GM18861 (cell line): ENCODE results near the gene ZNF335.
"Not testable (repeated sequence)": the region's sequence is repeated elsewhere in the genome, so short reads cannot be mapped to it uniquely, and the experiment has no call there.

ENCODE experiments used
- ATAC-seq: cut with Tn5 transposase; IDR thresholded peaks from one replicate; pipeline ENCODE4 v1.9.1; 2021; ENCODE audit not compliant: unreplicated experiment

The ZNF335 gene

DNA sequence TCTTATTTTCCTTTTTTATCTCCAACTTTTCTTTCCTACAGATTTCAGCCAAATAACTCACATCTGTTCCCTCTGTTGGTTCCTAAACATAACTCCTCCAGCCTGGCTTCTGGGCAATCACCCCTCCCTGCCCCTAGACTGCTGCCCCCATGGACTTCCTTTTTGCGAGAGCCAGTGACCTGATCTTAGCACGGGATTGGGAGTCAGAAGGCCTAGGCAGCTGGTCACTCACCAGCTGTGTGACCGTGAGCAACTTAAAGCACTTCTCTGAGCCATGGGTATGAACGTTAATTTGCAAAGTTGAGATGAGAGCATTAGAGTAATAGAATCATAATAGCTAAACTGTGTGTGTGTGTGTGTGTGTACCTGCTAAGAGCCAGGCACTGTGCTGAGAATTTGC, 32.2 kb upstream of the ZNF335 start:
- ATAC-seq: no peak

DNA sequence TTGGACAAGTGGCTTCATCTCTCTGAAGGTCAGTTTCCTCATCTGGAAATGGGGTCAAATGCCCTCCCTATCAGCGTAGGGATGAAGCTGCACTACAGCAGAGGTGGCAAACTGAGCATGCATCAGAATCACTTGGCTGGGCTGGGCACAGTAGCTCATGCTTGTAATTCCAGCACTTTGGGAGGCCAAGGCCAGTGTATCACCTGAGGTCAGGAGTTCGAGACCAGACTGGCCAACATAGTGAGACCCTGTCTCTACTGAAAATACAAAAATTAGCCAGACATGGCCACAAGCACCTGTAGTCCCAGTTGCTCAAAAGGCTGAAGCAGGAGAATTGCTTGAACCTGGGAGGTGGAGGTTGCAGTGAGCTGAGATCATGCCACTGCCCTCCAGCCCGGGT, 30.0 kb upstream of the ZNF335 start:
- no peak for ATAC-seq

DNA sequence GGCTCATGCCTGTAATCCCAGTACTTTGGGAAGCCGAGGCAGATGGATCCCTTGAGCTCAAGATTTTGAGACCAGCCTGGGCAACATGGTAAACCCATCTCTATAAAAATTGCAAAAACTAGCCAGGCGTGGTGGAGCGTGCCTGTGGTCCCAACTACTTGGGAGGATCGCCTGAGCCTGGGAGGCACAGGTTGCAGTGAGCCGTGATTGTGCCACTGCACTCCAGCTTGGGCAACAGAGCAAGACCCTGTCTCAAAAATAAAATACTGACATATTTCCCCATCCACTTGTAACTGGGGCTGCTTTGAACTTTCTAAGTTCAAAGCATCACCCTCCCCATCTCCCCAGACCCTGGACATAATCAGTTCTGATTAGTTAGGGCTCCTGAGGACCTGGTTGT, 29.5 kb upstream of the ZNF335 start:
- ATAC-seq: no peak

DNA sequence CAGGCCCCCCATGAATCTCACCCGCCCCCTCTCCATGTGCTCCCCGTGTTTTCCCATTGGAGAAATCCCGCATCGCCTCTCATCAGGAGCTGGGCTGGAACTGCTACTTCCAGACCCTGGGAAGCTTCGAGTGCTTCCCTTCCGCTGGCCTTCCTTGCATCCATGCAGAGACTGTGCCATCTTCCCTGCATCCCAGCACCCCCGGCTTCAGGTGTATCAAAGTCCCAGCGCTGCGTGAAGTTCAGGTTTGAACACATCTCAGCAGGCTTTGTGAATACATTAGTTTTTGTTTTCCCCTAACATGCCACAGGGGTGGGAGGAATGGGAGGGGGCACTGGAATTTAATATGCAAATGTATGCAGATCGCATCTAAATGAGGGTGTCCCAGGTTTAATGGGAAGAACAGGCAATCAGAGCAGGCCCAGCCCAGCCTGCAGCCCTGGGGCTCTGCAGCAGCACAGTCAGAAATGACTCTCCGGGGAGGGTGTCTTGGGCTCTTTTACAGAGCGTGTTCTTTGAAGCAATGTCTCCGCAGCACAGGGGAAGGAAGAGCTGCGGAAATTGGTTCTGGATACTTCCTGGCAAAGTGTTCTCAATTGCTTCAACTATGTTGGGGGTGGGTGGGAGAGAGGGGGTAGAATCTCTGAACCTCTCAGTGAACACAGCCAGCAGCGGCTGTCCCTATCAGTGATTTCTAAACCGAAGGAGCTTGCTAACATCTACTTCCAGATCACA, 28.4 kb upstream of the ZNF335 start:
- ATAC-seq: no peak

DNA sequence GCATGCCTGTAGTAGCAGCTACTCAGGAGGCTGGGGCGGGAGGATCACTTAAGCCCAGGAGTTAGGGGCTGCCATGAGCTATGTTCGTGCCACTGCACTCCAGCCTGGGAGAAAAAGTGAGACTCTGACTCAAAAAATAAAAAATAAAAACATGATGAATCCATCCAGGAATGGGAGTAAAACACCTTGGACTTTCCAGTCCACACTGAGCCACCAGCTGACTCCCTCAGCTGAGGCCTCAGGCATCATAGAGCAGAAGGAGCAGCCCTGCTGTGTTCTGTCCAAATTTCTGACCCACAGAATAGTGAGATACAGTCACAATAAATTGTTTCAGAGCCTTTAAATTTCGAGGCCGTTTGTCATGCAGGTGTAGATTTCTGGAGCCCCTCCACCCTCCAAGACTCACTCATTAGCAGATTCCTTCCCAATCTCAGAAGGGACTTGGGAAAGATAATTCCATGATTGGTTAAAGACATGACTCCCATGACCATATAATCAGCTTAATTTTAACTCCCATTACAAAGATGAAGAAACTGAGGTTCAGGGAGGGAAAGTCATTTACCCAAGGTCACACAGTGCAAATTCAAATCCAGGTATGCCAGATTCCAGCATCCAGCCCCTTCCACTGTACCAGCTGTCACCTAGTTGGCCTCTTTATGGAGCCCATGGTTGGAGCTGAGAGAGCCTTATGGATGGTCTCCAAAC, 27.7 kb upstream of the ZNF335 start:
- no peak for ATAC-seq

DNA sequence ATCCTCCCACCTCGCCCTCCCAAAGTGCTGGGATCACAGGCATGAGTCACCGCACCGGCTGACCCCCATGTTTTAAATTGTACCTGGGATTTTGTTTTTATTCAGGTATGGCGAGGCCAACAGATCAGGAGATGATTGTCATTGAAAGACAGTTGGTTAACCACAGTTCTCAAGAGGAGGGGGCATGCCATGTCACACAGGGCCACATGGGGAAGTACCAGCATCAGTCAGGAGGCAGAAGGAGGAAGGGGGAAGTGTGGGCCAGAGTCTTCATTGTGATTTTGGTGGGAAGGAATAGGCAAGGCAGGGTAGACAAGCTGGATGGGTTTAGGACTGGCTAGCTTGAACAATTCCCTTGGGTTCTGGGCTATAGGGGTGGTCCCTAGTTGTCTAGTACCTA, 26.8 kb upstream of the ZNF335 start:
- no peak for ATAC-seq

DNA sequence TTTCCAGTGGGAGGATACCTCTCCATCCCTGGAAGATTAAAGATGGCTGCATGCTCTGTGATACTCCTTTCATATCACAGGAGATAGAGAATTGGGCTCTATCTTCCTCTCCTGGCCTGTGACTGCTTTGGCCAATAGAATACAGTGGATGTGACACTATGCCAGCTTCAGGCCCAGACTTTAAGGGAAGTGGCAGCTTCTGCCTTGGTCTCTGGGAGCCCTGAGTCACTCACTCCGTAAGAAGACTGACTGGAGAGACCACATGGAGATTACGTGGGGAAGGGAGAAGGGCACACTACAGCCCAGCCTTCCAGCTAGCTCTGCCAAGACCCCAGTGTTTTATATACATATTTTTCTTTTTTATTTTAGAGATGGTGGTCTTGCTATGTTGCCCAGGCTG, 26.3 kb upstream of the ZNF335 start:
- no peak for ATAC-seq

DNA sequence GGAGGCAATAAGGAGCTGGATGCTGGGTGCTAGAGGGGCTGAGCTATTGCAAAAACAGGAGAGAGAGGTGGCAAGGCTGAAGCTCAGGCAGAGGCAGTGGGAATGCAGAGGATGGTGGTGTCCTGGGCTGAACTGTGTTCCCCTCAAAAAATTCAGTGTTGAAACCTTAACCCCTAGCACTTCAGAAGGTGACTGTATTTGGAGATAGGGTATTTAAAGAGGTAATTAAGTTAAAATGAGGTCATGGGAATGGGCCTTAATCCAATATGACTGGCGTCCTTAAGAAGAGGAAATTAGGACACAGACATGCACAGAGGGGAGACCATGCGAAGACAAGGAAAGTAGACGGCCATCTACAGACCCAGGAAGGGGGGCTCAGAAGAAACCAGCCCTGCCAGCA, 25.2 kb upstream of the ZNF335 start:
- ATAC-seq: no peak

DNA sequence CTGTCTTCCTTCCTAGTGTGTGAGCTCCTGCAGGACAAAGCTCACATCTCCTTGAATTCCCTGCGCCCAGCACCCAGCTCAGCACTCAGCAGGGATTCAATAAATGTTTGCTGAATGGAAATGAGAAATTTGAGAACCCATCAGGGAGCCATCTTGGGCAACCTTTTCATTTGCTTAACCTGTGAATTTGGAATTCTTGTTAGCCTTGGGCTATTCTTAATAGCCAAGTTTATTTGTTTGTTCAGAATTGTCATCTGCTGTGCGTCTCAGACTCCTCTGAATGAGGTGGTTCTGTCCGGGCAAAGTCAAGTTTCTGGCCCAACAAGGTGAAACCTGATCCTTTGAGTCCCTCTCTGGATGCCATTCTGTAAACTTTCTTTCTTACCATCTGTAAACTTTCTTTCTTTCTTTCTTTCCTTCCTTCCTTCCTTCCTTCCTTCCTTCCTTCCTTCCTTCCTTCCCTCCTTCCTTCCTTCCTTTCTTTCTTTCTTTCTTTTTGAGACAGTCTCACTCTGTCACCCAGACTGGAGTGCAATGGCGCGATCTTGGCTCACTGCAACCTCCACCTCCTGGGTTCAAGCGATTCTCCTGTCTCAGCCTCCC, 23.6 kb upstream of the ZNF335 start:
- not testable (repeated sequence) for ATAC-seq

DNA sequence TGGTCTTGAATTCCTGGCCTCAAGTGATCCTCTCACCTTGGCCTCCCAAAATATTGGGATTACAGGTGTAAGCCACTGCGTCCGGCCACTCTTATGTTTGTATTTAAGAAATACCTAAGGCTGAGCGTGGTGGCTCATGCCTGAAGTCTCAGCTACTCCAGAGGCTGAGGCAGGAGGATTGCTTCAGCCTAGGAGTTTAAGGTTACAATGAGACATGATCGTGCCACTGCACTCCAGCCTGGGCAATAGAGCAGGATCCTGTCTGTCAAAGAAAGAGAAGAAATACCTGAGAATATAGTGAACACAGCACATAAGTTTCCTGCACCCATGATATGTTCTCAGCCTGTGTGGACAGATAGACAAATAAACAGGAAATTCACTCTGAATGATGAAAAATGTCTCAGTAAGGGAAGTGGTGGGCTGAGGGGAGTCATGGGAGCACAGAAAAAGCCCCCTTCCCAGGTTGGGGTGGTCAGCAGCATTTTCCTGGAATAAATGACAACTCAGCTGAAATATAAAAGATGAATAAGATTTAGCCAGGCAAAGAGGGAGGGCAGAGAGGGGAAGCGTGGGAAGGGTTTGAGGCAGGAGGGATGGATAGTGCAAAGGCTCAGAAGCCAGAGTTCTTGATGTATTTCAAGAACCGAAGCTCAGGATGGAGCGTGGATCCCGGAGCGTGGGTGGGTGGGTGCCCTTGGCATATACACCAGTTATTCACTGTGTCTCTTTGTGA, 22.9 kb upstream of the ZNF335 start:
- ATAC-seq: no peak

DNA sequence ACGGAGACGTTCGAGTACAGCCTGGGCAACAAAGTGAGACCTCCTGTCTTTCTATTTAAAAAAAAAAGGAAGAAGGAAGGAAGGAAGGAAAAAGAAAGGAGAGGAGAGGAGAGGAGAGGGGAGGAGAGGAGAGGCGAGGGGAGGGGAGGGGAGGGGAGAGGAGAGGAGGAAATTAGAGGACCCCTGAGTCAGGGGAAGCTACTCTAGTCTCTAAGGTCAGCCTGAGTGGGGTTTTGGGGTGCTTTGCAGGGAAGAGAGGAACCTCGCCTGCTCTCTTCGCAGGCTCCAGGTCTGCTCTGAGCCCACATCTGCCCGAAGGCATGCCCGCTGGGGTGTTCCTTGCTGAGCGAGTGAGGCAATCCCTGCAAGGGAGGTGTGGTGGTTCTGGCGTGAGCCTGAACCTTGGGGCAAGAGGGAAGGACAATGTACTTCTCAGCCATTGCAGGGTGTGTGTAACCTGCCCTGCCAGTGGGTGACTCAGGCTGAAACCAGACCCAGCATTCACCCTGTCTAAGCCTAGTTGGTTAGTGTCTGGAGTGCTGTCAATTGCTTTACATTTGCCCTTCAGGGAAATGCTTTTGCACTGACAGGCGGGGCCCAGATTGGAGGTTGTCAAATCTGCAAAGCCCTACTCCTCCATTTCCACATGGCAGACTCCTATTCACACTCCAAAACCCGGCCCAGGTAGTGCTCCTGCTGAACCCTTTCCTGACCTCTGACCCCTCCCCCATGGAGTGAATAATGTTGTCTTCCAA, 21.4 kb upstream of the ZNF335 start:
- ATAC-seq: peak; percentile 56

DNA sequence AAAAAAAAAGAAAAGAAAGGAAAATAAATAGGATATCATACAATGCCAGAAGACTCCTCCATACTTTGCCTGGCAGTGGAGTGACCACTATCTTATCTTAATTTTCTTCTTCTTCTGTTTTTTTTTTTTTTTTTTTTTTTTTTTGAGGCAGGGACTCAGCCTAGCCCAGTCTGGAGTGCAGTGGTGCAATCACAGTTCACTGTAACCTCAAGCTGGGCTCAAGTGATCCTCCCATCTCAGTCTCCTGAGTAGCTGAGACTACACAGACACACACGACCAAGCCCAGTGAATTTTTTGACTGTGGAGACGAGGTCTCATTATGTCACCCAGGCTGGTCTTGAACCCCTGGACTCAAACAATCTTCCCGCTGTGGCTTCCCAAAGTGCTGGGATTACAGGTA, 19.6 kb upstream of the ZNF335 start:
- ATAC-seq: no peak

DNA sequence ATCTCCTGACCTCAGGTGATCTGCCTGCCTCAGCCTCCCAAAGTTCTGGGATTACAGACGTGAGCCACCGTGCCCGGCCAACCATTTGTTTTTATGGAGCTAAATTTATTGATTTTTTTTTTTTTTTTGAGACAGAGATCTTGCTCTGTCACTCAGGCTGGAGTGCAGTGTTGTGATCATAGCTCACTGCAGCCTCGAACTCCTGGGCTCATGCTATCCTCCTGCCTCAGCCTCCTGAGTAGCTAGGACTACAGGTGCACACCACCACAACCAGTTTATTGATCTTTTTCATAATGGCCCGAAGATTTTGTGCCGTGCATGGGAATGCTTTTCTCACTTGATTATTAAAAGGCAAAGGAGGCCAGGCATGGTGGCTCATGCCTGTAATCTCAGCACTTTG, 16.8 kb upstream of the ZNF335 start:
- not testable (repeated sequence) for ATAC-seq

DNA sequence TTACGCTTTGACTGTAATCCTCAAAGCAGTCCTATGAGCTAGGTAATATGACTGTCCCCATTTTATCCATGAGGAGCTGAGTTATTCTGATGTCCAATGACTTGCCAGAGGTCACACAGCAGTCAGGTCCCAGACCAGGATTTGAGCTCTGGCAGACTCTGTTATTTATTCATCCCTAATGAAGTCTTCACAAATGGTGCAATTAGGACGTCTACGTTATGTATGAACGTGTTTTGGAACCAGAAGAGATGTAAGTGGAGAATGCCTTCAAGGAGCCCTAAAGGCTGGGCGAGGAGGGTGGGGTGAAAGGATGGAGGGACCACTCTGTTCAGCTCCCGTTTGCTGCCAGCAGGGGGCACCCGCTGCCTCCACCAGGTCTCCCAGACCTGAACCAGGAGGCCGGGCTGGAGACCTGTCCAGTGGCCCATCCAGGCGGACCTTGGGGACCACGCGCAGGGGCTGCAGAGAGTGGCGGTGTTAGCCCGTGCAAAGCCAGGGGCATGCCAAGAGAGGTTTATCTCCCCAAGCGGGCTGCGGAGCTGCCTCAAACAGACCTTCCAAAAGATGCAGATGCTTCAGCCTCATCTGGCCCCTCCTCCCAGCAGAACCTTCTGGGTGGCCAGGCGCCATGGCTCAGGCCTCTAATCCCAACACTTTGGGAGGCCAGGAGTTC, 15.2 kb upstream of the ZNF335 start:
- no peak for ATAC-seq

DNA sequence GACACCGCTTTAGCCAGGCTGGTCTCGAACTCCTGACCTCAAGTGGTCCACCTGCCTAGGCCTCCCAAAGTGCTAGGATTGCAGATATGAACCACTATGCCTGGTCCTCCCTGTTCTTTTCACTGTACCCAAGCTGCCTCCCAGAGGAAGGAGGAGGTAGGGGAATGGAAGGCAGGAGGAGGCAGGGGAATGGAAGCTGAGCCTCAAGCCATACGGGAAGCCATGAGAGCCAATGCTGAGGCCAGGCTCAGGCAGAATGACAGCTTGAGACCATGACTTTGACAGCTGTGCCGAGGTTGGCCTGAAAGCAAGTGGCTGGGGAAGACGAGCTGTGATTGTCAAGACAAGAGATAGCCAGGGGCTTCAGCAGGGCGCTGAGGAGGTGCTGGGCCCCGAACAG, 13.6 kb upstream of the ZNF335 start:
- no peak for ATAC-seq

DNA sequence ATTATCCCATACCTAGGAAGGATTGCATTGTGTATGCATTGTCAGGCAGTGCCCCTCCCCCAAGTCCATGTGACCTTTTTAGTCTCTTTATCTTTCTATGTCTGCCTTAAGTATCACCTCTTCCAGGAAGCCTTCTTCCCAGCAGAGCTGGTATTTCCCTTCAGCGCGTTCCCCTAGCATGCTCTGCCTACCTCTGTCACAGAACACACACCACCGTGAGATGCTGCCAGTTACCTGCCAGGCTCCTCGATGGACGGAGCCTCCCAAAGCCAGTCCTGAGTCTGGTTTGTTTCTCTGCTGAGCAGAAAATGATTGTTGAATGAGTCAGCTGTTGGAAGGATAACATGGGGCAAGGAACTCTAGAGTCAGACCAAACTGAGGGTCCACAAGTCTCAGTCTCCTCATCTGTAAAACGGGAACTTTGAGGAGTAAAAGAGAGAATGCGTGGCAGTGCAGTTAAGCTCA, 11.3 kb upstream of the ZNF335 start:
- ATAC-seq: no peak

DNA sequence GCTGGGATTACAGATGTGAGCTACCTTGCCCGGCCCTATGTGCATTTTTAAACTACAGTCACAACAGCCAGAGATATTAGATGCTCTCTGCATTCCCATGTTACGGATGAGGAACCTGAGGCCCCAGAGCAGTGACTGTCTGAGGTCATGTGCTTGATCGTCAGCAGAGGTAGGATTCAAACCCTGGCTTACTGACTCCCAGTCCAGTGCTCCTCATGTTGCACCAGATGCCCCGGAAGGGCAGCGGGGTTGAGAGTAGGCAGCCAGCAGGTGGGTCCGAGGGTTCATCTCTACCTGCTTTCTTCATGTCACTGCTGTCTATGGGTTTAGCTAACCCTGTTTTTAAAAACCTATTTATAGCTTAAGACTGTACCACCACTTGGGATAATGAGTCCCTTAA, 9.3 kb upstream of the ZNF335 start:
- ATAC-seq: no peak

DNA sequence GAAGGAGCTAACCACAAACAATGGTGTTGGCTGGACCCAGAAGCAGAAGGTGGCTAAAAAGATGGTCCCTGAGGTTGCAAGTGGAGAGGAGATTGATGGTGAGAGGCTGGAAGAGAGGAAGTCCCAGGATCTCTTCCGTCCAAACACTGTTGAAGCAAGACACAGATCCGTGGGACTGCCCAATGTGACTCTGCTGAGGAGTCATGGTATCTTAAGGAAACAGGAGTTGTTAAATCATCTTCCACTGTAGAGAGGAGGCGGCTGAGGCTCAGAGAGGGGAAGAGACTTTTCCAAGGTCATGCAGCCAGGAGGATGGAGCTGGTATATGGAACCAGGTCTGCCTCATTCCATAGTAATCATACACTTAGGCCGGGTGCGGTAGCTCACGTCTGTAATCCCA, 4.1 kb upstream of the ZNF335 start:
- no peak for ATAC-seq

DNA sequence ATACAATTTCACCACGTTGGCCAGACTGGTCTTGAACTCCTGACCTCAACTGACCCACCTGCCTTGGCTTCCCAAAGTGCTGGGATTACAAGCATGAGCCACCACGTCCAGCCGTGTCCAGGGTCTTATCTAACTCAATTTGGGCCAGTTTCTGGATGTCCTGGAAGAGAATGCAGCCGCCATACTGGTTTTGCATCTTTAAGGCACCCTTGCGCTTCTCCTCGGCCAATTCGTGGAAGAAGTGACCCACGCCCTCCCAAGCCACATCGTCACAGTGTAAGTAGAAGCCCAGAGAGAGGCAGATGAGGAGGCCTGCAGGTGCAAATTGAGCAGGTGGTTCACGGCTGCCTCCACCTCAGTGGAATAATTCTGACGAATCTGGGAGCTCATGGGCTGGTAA, 3.7 kb upstream of the ZNF335 start:
- no peak for ATAC-seq

DNA sequence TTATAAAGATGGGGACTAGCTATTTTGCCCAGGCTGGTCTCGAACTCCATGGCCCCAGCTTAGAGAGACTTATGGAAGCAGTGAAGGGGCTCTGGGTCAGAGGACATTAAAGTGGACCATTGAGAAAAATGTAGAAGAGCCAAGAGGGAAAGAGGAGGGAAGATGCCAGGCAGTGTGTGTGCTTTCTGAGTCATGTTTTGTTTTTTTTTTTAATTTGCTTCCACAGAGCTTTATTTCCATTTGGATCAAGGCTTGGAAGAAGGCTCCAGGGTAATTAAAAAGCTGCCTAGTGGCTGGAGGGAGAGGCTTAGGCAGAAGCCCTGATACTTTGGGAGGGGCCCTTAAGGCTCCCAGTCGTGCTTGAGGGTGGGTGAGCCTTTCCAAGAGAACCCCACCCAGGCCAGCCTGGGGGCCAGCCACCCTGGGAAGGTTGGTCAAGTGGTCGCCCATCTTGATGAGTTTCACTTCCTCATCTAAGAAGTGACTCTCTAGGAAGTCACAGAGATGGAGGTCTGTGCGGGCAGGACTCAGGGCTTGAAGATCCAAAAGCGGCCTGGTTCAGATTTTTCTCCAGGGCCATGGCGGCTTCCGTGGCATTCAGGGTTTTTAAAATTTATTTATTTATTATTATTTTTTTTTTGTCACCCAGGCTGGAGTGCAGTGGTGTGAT, 3.0 kb upstream of the ZNF335 start:
- no peak for ATAC-seq
